ENCODE data around the gene IL1R1.
"Not testable (repeated sequence)": the region's sequence is repeated elsewhere in the genome, so short reads cannot be mapped to it uniquely, and the experiment has no call there.

IL1R1 gene

GRCh38 chr2:102141970-102142828, at the start of gene IL1R1:
Gene IL1R1 (plus strand): TSS chr2:102142746. CDS start chr2:102157725, 14,979 bp downstream.
- no peak for DNase-seq

- DNase-seq = no peak
These were observed 48.9 kb upstream of the IL1R1 start for GRCh38 chr2:102093662-102094061.

- no peak for DNase-seq
These were observed 47.6 kb upstream of the IL1R1 start for GRCh38 chr2:102094917-102095316.

- DNase-seq = no peak
These were observed 46.4 kb upstream of the IL1R1 start for GRCh38 chr2:102096103-102096502.

GRCh38 chr2:102098756-102099155, 43.8 kb upstream of the IL1R1 start:
- DNase-seq = no peak

- DNase-seq = no peak
These were observed 42.8 kb upstream of the IL1R1 start for GRCh38 chr2:102099536-102100298.

GRCh38 chr2:102100371-102101096, 42.0 kb upstream of the IL1R1 start:
- DNase-seq = no peak

GRCh38 chr2:102101097-102101848, 41.3 kb upstream of the IL1R1 start:
- DNase-seq = no peak

GRCh38 chr2:102101849-102102635, 40.5 kb upstream of the IL1R1 start:
- no peak for DNase-seq

GRCh38 chr2:102102636-102102948, 40.0 kb upstream of the IL1R1 start:
- DNase-seq = not testable (repeated sequence)

GRCh38 chr2:102103284-102103683, 39.3 kb upstream of the IL1R1 start:
- DNase-seq = no peak

GRCh38 chr2:102103992-102104871, 38.3 kb upstream of the IL1R1 start:
- DNase-seq = peak; percentile 82

- no peak for DNase-seq
These were observed 36.4 kb upstream of the IL1R1 start for GRCh38 chr2:102106133-102106556.

- DNase-seq = not testable (repeated sequence)
These were observed 35.5 kb upstream of the IL1R1 start for GRCh38 chr2:102106813-102107740.

- no peak for DNase-seq
These were observed 34.8 kb upstream of the IL1R1 start for GRCh38 chr2:102107741-102108070.

GRCh38 chr2:102109016-102109415, 33.5 kb upstream of the IL1R1 start:
- DNase-seq = no peak

- no peak for DNase-seq
These were observed 32.4 kb upstream of the IL1R1 start for GRCh38 chr2:102110171-102110570.

- no peak for DNase-seq
These were observed 31.8 kb upstream of the IL1R1 start for GRCh38 chr2:102110596-102111334.

GRCh38 chr2:102111823-102112222, 30.7 kb upstream of the IL1R1 start:
- no peak for DNase-seq
